Amniotic epithelial cell (primary cell): Measurements from ENCODE around the gene SHISA8.

Experiments used
- DNase-seq: peaks from one replicate; pipeline ENCODE4 v3.0.0-alpha.2; 2010; ENCODE audit warnings: low read depth

Gene SHISA8

DNA sequence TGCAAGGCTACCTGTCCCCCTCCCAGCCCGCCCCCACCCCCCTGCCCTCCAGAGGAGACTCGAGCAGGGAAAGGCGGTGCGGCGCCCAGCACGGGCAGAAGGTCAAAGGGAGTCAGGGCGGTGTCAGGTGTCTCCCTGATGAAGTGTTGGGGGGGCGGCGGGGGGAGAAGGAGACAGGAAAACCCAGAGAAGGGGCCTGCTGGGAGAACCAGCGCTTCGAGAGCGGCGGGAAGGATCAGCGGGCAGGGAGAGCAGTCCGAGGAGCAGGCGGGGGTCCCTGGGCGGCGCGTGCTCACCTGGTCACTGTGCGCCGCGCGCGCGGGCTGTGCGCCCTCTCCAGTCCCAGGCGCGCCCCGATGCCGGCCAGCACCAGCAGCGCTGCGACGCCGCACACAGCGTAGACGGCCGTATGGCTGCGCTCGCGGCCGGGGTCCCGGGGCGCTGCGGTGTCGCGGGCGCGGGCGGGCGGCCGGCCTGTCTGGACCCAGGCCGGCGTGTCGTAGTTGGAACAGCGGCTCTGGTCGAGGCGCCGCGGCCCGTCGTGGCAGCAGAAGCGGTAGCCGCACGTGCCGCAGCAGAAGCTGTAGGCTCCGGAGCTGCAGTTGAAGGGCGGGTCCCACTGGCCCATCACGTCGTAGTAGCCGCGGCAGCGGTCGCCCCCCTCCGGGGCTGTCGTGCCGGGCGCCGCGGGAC is 886 bp downstream of the SHISA8 start:
- DNase-seq, result no peak

- no peak for DNase-seq
Measured at GRCh38 chr22:41913040-41913719, 1.7 kb downstream of the SHISA8 start.

DNA sequence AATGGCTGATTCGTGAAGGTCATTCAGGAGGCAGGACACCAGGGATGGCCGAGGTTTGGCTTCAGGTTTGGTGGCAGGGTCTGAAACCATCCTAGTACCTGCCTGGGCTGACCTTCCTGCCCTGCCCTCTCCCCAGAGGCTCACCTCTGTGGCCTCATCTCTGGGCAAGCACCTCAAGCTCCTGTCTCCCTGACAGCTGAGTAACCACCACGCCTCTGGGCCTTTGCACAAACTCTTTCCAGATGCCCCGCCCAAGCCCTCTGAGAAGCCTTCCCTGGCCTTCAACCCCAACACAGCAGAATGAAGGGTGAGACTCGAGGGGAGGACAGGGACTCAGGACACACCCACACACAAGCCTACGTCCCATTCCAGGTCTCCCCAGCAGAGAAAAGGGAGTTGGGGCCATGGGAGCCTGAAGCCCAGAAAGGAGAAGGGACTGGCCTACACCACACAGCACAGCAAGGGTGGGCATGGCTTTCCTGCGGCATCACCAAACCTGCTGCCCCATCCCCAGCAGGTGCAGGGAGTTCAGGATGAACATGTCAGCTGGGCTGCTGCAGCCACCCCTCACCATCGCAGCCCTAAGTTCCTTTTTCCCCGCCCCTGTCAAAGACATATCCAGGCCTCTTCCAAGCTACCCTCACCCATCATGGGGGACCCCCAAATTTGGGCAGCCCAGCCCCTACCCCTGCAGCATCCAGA is 2.4 kb downstream of the SHISA8 start:
- DNase-seq, result no peak

DNA sequence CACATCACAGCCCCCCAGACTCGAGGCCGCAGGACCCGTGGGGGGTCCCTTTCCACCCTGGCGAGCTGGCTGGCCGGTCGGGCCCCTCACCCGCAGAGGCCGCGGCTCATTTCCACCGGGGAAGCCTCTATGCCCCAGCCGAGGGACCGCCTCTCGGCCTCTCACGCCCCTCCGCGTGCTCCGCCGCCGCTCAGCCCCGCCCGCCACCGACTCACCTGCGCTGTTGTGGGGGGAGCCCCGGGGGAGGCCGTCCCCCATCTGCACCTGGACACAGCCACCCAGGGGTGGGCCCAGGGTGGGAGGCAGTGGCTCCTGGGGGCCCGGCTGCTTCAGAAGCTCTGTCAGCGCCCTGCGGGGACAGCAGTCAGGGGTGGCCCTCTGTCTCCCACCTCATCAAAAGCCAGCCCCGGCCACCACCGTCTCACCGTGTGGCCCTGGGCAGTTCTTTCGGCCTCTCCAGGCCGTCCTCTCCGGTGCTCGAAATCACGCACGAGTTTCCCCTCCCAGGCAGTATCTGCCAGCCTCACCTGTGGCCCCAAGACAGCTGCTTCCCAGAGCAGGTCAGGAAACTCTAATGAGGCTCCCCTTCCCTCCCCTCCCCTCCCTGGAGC is 3.8 kb downstream of the SHISA8 start:
- DNase-seq, result no peak

DNA sequence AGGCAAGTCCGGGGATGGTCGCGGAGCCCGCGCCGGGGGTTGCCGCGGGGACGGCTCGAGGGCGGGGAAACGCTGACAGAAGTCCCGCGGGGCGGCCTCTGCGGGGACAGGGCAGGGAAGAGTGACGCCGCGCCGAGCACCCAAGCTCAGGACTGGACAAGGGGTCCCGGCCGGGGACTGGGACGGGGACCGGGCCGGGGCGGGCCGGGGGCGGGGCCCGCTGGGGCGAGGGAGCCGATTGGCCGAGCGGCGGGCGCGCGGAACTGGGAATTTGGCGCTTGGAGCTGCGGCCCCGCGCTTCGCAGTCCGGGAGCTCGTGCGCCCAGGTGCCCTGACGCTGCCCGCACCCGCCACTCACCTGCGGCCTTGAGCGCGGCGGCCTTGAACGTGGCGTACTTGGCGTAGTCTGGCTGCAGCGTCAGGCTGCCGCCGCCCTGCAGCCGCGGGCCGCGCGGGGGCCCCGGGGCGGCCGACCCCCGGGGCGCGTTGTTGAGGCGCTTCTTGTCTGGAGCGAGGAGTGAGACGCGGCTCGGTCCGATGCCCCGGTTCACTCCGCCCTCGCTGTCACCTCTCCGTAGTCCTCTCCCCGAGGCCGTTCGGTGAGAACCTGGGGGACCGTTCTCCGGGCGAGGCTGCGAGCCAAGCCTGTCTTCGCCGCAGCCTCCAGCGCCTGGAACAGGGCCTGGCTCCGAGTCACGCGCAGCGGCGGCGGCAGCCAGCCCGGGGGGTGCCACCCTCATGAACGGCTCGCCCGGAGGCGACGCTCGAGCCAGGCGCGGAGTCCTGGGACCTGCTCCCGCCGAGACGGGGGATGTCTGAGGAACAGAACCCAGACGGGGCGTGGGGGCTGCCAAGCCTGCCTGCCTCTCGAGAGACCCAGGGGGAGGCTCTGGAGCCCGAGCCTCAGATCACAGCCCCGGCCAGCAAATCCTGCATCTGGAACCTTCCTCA is 4.5 kb downstream of the SHISA8 start:
- DNase-seq, result no peak

GRCh38 chr22:41909310-41910049 is 5.4 kb downstream of the SHISA8 start:
- DNase-seq, result no peak

- no peak for DNase-seq
Measured at GRCh38 chr22:41908411-41909309, 6.2 kb downstream of the SHISA8 start.

- DNase-seq, result no peak
Measured at GRCh38 chr22:41907436-41908401, 7.2 kb downstream of the SHISA8 start.

DNA sequence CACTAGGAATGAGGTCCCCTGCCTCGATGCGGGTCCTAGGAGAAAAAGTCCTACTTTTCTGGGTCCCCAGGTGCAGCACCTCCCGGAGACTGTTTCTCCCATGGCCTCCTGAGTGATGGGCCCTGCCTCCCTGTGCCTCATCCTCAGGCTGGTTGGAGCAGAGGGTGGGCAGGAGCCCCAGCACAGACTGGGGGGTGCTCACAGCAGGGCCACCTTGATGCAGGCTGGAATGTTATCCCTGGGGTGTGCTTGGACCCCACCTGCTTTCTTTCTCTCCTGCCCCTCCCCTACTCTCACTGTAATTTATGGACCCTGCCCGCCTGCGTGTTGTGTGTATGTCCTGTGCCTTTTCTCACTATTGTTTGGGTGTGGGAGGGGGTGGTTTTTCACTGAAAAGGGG is 8.1 kb downstream of the SHISA8 start:
- DNase-seq, result no peak

GRCh38 chr22:41905411-41906202 is 9.3 kb downstream of the SHISA8 start:
- DNase-seq, result no peak

DNA sequence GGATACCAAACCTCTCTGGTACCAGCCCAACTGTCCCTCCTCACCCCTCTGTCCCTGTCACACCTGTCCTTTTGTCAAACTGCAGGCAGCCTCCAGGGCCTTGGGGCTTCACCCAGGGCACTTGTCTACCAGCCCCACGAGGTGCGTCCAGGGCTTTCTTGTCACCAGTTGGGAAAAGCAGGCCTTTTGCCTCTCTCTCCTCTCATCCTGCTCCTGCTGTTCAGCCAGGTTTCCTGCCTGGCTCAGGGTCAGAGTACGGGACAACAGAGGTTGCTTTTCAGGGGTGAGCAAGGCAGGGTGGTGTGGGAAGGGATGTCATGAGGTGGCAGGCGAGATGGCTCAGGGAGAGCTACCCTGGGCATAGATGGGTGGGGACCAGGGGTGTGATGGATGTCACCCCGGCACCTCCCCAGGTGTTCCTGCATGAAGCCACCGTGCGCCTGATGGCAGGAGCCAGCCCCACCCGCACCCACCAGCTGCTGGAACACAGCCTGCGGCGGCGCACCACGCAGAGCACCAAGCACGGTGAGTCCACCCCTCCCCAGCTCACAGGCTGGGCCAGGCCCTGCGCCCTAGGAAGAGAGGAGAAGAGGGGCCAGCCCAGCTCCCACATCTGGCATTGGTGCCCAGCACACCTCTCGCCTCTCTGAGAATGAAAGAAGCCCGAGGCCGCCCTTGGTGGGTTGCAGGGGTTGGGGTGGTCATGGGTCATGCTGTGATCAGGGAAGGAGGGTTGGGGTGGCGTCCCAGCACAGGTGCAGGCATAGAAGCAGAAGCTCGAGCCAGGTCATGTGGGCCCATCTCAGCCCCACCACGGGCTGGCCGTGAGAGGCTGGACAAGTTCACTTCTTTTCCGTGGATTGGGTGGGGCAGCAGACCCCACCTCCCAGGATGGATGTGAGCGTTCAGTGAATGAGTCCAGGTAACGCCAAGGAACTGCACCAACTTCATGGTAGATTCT is 10.1 kb downstream of the SHISA8 start:
- DNase-seq, result no peak

GRCh38 chr22:41902932-41903421 is 11.9 kb downstream of the SHISA8 start:
- DNase-seq, result no peak

- no peak for DNase-seq
Measured at GRCh38 chr22:41902016-41902415, 12.9 kb downstream of the SHISA8 start.

DNA sequence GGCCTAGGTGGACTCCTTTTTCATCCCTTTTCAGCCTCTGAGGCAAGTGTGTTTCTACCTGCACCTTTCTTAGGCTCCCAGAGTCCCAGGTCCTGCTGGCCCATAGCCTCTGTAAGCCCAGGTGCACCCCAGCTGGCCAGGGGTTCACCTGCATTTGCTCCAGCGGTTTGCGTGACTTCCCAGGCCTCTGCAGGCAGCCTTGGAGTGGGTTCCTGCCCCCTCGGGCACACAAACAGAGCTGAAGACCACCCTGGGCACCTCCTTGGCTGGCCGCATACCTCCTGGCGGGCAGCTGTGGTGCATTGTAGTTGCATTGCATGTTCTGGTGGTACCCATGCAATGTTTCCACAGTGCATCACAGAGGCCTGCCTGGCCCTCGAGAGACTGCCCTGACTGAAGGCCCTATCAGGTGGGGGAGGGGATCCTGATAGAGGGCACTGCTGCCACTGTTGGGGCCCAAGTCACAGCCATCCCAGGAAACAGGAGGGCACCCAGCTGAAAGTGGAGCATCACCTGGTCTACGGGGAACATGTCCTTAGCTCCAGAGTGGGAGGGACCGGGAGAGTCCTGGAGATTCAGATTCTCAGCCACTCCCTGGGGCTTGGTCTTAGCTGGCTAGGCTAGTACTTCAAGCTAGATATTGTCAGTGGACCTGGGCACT is 14.1 kb downstream of the SHISA8 start:
- no peak for DNase-seq

DNA sequence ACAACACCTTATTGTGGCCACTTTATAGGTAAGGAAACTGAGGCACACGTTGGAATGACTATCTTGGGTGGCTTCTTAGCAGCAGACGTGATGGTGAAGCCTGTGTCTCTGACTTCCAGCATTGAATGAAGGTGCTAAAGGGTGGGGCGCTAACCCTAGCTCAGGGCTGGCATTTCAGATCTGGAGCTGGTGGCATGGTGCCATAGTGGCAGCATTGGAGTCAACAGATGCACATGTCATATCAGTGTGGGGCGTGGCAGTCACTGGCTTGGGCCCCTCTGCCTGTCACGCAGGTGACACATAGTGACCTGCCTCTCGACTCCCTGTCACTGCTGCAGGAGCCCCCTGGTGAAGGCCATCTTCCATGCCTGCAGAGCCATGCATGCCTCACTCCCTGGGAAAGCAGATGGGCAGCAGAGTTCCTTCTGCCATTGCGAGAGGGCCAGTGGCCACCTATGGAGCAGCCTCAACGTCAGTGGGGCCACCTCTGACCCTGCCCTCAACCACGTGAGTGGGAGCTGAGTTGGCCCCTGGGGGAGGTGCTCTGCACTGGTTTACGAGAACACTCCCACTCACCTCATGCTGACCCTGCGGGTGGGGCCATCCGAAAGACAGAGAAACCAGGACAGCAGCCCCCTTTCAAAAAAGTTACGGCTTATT is 14.8 kb downstream of the SHISA8 start:
- DNase-seq, result no peak
